Tibial nerve (tissue), 4 donors: ENCODE measurements around the gene ADAMTS4. TPM values are rescaled to one million over a fixed set of nuclear protein-coding genes. Genes with fewer than 3 reads are reported as not detected.
A peak's percentile ranks its signal among the peaks of the same experiment; 100 is the strongest.
"Not testable (repeated sequence)": the region's sequence is repeated elsewhere in the genome, so short reads cannot be mapped to it uniquely, and the experiment has no call there.

ENCODE experiments used
- DNase-seq, 2 donors: peaks; one replicate each; pipeline ENCODE4 v3.0.0-alpha.2; 2019; ENCODE audit warnings: low spot score in 2 of 2
- H3K27ac ChIP-seq, 4 donors: fragments of 200-600 bp; sonication (generic) in 3 of 4; one replicate each; pipeline ENCODE4 v1.5.1; 2017 to 2019; ENCODE audit warnings: mild to moderate bottlenecking in 1 of 4
- H3K27me3 ChIP-seq, 2 donors: fragments of 200-600 bp; sonication (generic) in 1 of 2; one replicate each; pipeline versions ENCODE4 v1.5.1 to v1.6.0; 2017 to 2019
- H3K36me3 ChIP-seq, 3 donors: fragments of 200-600 bp; sonication (generic); one replicate each; pipeline ENCODE4 v1.5.1; 2018 to 2019
- H3K4me1 ChIP-seq, 4 donors: fragments of 200-600 bp; sonication (generic) in 3 of 4; one replicate each; pipeline ENCODE4 v1.5.1; 2017 to 2019
- H3K4me3 ChIP-seq, 4 donors: fragments of 200-600 bp; sonication (generic) in 3 of 4; one replicate each; pipeline ENCODE4 v1.5.1; 2017 to 2019; ENCODE audit warnings: mild to moderate bottlenecking in 1 of 4, moderate library complexity in 1 of 4
- H3K9me3 ChIP-seq, 4 donors: fragments of 200-600 bp; sonication (generic) in 3 of 4; one replicate each; pipeline ENCODE4 v1.5.1; 2017 to 2019
- EP300 ChIP-seq, 2 donors: sonication (generic); formaldehyde crosslinking; IDR thresholded peaks; one replicate each; pipeline ENCODE4 v1.6.1; 2017; ENCODE audit warnings: antibody characterized with exemption in 2 of 2, mild to moderate bottlenecking in 1 of 2
- POLR2A ChIP-seq, 2 donors: fragments of 450-650 bp; IDR thresholded peaks; one replicate each; pipeline ENCODE4 v1.6.1; 2017; ENCODE audit warnings: antibody characterized with exemption in 2 of 2, mild to moderate bottlenecking in 2 of 2, moderate library complexity in 2 of 2
- WGBS, 2 donors: methylation state at CpG; one replicate each; pipeline ENCODE4 v1.1.5; 2018; 5-methylcytosine and 5-hydroxymethylcytosine counted together
- total RNA-seq, 4 donors: library from RNA; depleted of rRNA; stranded (reverse); fragments of >200 nt; gene quantifications; one replicate each; pipeline ENCODE4 v1.1.0, GENCODE V29; 2016
- TF ChIP-seq, protein P1 (sequence below), 5 experiments: fragments of 200-600 bp in 3 of 5; fragments of 450-650 bp in 2 of 5; sonication (generic) in 3 of 5; IDR thresholded peaks; one replicate each; pipeline ENCODE4 v1.5.1; 2016 to 2019; ENCODE audit warnings: antibody characterized with exemption in 5 of 5, mild to moderate bottlenecking in 3 of 5, moderate library complexity in 2 of 5

ADAMTS4 gene
- total RNA-seq, 4 donors from 2014 or later, result 9.0 to 54.9 (median 19.5) TPM

GRCh38 chr1:161225178-161225533 is 26.3 kb upstream of the ADAMTS4 start:
- DNase-seq, result no peak
- H3K36me3 ChIP-seq, result peaks cover 0 to 22% (median 0%) of the 10 kb centered on the region in 3 donors
- 38 to 48% methylated on average over 7 of the region's 7 CpGs for WGBS, 2 donors
- peaks cover 5 to 27% (median 18%) of the 10 kb centered on the region in 4 donors for H3K4me1 ChIP-seq
- peak overlapping the region in 3 of 4 donors; percentile 12 to 16 (median 13) for H3K4me3 ChIP-seq
- peak overlapping the region; percentile 50 to 87 (median 65) for H3K27ac ChIP-seq
- no peaks in the 10 kb centered on the region for H3K27me3 ChIP-seq
- no peaks in the 10 kb centered on the region for H3K9me3 ChIP-seq
- no peak for TF ChIP-seq EP300 (IDR thresholded peaks at IDR 0.05)
- TF ChIP-seq, protein P1, sequence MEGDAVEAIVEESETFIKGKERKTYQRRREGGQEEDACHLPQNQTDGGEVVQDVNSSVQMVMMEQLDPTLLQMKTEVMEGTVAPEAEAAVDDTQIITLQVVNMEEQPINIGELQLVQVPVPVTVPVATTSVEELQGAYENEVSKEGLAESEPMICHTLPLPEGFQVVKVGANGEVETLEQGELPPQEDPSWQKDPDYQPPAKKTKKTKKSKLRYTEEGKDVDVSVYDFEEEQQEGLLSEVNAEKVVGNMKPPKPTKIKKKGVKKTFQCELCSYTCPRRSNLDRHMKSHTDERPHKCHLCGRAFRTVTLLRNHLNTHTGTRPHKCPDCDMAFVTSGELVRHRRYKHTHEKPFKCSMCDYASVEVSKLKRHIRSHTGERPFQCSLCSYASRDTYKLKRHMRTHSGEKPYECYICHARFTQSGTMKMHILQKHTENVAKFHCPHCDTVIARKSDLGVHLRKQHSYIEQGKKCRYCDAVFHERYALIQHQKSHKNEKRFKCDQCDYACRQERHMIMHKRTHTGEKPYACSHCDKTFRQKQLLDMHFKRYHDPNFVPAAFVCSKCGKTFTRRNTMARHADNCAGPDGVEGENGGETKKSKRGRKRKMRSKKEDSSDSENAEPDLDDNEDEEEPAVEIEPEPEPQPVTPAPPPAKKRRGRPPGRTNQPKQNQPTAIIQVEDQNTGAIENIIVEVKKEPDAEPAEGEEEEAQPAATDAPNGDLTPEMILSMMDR (IDR thresholded peaks at IDR 0.05), result no peak
- TF ChIP-seq POLR2A (IDR thresholded peaks at IDR 0.05), result no peak

- Histone ChIP-seq H3K27ac (peak overlapping the region in 3 of 4 donors; percentile 59 to 87 (median 71)), H3K36me3 (peaks cover 0 to 17% (median 0%) of the 10 kb centered on the region in 3 donors), H3K4me1 (peaks cover 5 to 27% (median 18%) of the 10 kb centered on the region in 4 donors)
- H3K9me3 ChIP-seq, DNase-seq, H3K4me3 ChIP-seq, H3K27me3 ChIP-seq: not testable (repeated sequence)
- WGBS, 2 donors, result 90% methylated on average over 13 of the region's 13 CpGs
Measured at GRCh38 chr1:161224695-161225087, 25.8 kb upstream of the ADAMTS4 start.

DNA sequence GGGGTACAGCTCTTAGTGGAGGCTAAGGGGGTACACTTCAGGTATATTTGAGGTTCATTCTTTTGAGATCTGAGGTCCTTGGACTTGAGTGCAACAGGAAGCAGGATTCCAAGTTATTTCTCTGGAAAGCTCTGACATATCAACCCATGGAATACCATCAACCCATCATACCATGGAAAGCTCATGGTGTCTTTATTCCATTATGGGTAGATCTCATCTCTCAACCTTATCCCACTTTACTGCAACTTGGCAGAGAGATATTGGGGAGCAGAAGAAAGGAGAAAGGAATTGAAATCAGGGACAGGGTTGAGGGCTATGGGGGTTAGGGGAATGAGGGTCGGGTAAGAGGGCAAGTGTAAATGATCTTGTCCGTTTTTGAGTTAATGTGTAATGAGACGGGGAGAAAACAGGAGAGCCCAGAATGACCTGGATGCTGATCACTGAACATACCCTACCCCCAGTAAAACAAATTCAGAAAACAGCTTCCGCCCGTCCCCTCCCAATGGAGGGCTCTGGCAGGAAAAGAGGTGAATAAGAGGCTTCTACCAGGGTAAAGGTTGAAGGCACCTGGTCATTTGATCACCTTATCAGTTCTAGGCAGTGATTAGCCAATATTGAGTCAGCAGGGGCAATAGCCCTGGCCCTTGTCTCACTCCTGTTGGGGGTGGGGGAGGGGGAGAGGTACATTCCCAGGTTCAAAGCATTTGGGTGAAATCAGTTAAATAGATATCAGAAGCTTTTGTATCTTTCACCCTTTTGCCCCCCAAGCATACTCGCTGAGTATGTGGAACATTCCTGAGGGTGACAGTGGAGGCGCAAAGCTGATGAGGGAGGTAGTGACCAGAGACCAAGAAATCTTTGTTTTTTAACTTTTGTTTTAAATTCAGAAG is 25.2 kb upstream of the ADAMTS4 start:
- Histone ChIP-seq H3K36me3 (peaks cover 0 to 11% (median 0%) of the 10 kb centered on the region in 3 donors), H3K27ac (no peak overlapping the region), H3K4me3 (no peak overlapping the region), H3K27me3 (no peaks in the 10 kb centered on the region), H3K9me3 (no peaks in the 10 kb centered on the region), H3K4me1 (peaks cover 5 to 27% (median 18%) of the 10 kb centered on the region in 4 donors)
- TF ChIP-seq EP300 (IDR thresholded peaks at IDR 0.05) (no peak), POLR2A (IDR thresholded peaks at IDR 0.05) (no peak)
- TF ChIP-seq, protein P1 (IDR thresholded peaks at IDR 0.05), result no peak
- WGBS, 2 donors, result 87 to 88% methylated on average over 7 of the region's 7 CpGs
- DNase-seq, result no peak

GRCh38 chr1:161222175-161223019 is 23.5 kb upstream of the ADAMTS4 start:
- Histone ChIP-seq H3K4me1 (peaks cover 5 to 25% (median 19%) of the 10 kb centered on the region in 4 donors), H3K27ac (no peak overlapping the region), H3K36me3 (no peaks in the 10 kb centered on the region), H3K27me3 (no peaks in the 10 kb centered on the region), H3K9me3 (no peaks in the 10 kb centered on the region), H3K4me3 (no peak overlapping the region)
- 66 to 68% methylated on average over 6 of the region's 6 CpGs for WGBS, 2 donors
- TF ChIP-seq POLR2A (IDR thresholded peaks at IDR 0.05) (no peak), EP300 (IDR thresholded peaks at IDR 0.05) (no peak)
- TF ChIP-seq, protein P1 (IDR thresholded peaks at IDR 0.05), result no peak
- DNase-seq, result no peak

DNA sequence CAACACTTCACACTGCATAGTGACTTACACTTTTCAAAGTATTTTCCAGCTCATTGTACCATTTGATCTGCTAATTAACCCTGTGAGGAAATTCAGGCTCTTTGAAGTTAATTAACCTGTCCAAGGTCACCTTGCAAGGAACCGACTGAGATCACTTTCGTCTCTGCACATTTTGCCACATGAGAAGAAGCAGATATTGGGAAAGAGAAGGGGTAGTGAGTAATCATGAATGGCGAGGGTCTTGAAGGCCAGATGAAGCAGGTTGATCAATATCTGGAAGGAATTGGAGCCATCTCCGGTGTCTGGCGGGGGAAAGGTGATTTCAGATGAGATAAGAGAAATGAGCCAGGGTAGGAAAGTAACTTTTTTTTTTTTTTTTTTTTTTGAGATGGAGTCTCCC is 21.1 kb upstream of the ADAMTS4 start:
- Histone ChIP-seq H3K36me3 (peaks cover 0 to 5% (median 0%) of the 10 kb centered on the region in 3 donors), H3K9me3 (no peaks in the 10 kb centered on the region), H3K27ac (no peak overlapping the region), H3K4me1 (peaks cover 0 to 16% (median 7%) of the 10 kb centered on the region in 4 donors), H3K4me3 (no peak overlapping the region), H3K27me3 (no peaks in the 10 kb centered on the region)
- no peak for DNase-seq
- TF ChIP-seq POLR2A (IDR thresholded peaks at IDR 0.05) (no peak), EP300 (IDR thresholded peaks at IDR 0.05) (no peak)
- WGBS, 2 donors, result 81 to 90% methylated on average over 5 of the region's 5 CpGs
